Prostate gland (tissue), 2 donors: ENCODE measurements around the gene SEPTIN11. TPM values are rescaled to one million over a fixed set of nuclear protein-coding genes. Genes with fewer than 3 reads are reported as not detected.

Experiments
- DNase-seq: peaks from one replicate; pipeline ENCODE4 v3.0.0-alpha.2; 2019; ENCODE audit warnings: low spot score
- H3K27ac ChIP-seq, 2 donors: fragments of 200-600 bp; sonication (generic); 2 replicates each; pipeline ENCODE4 v1.5.1; 2017 to 2019
- H3K27me3 ChIP-seq: fragments of 200-600 bp; sonication (generic); replicated peaks from 2 replicates; pipeline ENCODE4 v1.5.1; 2019; ENCODE audit not compliant: insufficient read depth
- H3K36me3 ChIP-seq, 2 donors: fragments of 200-600 bp; sonication (generic); 1 replicate in 1 of 2; 2 replicates in 1 of 2; pipeline versions ENCODE4 v1.5.1 to v1.8.1; 2017 to 2019
- H3K4me1 ChIP-seq: fragments of 200-600 bp; sonication (generic); replicated peaks from 2 replicates; pipeline ENCODE4 v1.5.1; 2019
- H3K4me3 ChIP-seq, 2 donors: fragments of 200-600 bp; sonication (generic); 2 replicates each; pipeline ENCODE4 v1.5.1; 2017 to 2019
- H3K9me3 ChIP-seq: fragments of 200-600 bp; sonication (generic); 2 replicates; pipeline ENCODE4 v1.5.1; 2017
- POLR2A ChIP-seq: fragments of 450-650 bp; IDR thresholded peaks from one replicate; pipeline ENCODE4 v1.6.1; 2016; ENCODE audit warnings: antibody characterized with exemption, mild to moderate bottlenecking
- POLR2AphosphoS5 ChIP-seq: sonication (generic); formaldehyde crosslinking; IDR thresholded peaks from one replicate; pipeline ENCODE4 v1.6.1; 2017; ENCODE audit warnings: antibody characterized with exemption
- WGBS: methylation state at CpG from one replicate; pipeline ENCODE4 v1.1.5; 2018; 5-methylcytosine and 5-hydroxymethylcytosine counted together
- intact Hi-C: fragments of 100-400 bp; cut with DNase I; formaldehyde crosslinking; loops from one replicate; pipeline ENCODE4 v1.14.2; 2022
- total RNA-seq, 2 donors: library from RNA; depleted of rRNA; stranded (reverse); fragments of >200 nt; gene quantifications; one replicate each; pipeline ENCODE4 v1.1.0, GENCODE V29; 2016
- TF ChIP-seq, protein P1 (sequence below), 4 experiments: fragments of 200-600 bp in 2 of 4; fragments of 450-650 bp in 2 of 4; sonication (generic) in 2 of 4; IDR thresholded peaks; 1 replicate in 3 of 4; 2 replicates in 1 of 4; pipeline ENCODE4 v1.5.1; 2016 to 2019; ENCODE audit warnings: antibody characterized with exemption in 4 of 4, mild to moderate bottlenecking in 2 of 4, moderate library complexity in 2 of 4

SEPTIN11 gene
- total RNA-seq, 2 donors from 2014 or later = 19.4 to 39.1 TPM

DNA sequence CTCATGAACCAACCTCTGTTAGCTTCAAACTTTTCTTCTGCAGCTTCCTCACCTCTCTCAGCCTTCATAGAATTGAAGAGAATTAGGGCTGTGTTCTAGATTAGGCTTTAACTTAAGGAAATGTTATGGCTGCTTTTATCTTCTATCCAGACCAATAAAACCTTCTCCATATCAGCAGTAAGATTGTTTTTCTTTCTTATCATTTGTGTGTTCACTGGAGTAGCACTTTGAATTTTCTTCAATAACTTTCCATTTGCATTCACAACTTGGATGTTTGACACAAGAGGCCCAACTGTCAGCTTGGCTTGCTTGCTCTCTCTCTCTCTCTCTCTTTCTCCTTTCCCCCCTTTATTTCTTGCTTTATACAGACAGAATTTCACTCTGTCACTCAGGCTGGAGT lies 28.8 kb upstream of the SEPTIN11 start:
- Histone ChIP-seq H3K36me3 (no peaks in the 10 kb centered on the region), H3K4me1 (no peaks in the 10 kb centered on the region), H3K27ac (no peak overlapping the region), H3K9me3 (no peaks in the 10 kb centered on the region), H3K4me3 (no peak overlapping the region), H3K27me3 (no peaks in the 10 kb centered on the region)
- TF ChIP-seq POLR2A = no peak
- no peak for TF ChIP-seq POLR2AphosphoS5
- TF ChIP-seq, protein P1, sequence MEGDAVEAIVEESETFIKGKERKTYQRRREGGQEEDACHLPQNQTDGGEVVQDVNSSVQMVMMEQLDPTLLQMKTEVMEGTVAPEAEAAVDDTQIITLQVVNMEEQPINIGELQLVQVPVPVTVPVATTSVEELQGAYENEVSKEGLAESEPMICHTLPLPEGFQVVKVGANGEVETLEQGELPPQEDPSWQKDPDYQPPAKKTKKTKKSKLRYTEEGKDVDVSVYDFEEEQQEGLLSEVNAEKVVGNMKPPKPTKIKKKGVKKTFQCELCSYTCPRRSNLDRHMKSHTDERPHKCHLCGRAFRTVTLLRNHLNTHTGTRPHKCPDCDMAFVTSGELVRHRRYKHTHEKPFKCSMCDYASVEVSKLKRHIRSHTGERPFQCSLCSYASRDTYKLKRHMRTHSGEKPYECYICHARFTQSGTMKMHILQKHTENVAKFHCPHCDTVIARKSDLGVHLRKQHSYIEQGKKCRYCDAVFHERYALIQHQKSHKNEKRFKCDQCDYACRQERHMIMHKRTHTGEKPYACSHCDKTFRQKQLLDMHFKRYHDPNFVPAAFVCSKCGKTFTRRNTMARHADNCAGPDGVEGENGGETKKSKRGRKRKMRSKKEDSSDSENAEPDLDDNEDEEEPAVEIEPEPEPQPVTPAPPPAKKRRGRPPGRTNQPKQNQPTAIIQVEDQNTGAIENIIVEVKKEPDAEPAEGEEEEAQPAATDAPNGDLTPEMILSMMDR (IDR thresholded peaks at IDR 0.05) = no peak
- no peak for DNase-seq
- intact Hi-C loops = no loop called here

DNA sequence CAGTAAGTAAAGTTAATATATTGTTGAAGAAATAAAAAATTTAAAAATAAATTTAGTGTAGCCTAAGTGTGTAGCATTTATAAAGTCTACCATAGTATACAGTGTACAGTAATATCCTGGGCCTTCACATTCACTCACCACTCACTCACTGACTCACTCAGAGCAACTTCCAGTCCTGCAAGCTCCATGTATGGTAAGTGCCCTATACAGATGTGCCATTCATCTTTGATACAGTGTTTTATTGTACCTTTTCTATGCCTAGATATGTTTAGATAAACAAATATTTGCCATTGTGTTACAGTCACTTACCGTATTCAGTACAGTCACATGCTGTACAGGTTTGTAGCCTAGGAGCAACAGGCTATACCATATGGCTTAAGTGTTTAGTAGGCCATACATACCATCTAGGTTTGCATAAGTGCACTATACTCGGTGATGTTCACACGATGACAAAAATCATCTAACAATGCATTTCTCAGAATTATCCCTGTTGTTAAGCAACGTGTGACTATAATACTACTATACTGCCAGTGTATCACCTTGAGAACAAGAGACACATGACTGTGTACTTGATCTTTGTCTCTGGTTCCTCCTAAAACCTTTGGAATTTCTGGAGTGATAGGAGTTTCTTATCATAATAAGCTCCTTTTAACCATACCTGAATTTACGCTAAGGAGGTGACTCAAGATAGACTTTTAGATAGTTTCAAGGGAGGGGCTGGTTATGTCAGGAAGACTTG lies 25.8 kb upstream of the SEPTIN11 start:
- H3K27me3 ChIP-seq = no peaks in the 10 kb centered on the region
- no peak for DNase-seq
- intact Hi-C loops = no loop called here
- no peaks in the 10 kb centered on the region for H3K4me1 ChIP-seq
- no peaks in the 10 kb centered on the region for H3K9me3 ChIP-seq
- H3K27ac ChIP-seq = no peak overlapping the region
- TF ChIP-seq POLR2AphosphoS5 (no peak), POLR2A (no peak)
- TF ChIP-seq, protein P1 (IDR thresholded peaks at IDR 0.05) = no peak
- WGBS = 84% methylated on average over 5 of the region's 5 CpGs
- no peaks in the 10 kb centered on the region for H3K36me3 ChIP-seq
- H3K4me3 ChIP-seq = no peak overlapping the region

DNA sequence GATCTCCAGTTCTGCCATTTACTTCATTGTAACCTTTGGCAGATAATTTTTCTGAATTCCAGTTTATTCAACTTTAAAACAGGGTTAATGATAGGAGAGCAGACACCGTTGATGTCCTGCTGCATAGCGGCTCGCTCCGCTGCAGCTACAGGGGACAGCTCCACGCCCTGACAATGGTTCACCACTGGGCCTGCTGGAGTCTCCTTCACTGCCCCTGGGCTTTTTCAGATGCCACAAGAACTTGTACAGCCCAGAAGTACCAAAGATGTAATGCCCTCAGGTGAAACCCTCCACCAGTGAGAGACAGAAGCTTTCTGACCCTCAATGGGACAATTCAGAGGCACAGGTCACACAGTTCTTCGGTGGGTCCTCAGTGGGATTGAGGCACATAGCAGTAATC lies 22.7 kb upstream of the SEPTIN11 start:
- no peak for DNase-seq

DNA sequence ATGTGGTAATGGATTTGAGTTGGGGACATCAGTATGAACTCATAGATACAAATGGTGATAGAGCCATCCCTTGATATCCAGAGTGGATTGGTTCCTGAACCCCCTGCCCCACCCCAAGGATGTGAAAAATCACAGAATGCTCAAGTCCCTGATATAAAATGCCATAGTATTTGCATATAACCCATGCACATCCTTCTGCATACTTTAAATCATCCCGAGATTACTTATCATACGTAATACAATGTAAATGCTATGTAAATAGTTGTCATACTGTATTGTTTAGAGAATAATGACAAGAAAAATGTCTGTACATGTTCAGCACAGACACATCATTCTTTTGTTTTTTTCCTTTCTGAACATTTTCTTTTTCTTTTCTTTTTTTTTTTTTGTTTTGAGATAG lies 18.9 kb upstream of the SEPTIN11 start:
- intact Hi-C loops = no loop called here
- no peaks in the 10 kb centered on the region for H3K9me3 ChIP-seq
- DNase-seq = no peak
- no peak overlapping the region for H3K4me3 ChIP-seq
- WGBS = 64% methylated on average over 2 of the region's 2 CpGs
- no peak overlapping the region for H3K27ac ChIP-seq
- H3K4me1 ChIP-seq = no peaks in the 10 kb centered on the region
- no peaks in the 10 kb centered on the region for H3K36me3 ChIP-seq
- H3K27me3 ChIP-seq = no peaks in the 10 kb centered on the region
- TF ChIP-seq POLR2AphosphoS5 = no peak
- TF ChIP-seq, protein P1 (IDR thresholded peaks at IDR 0.05) = no peak
- no peak for TF ChIP-seq POLR2A

More for the DNA sequence above, 22.7 kb upstream of the SEPTIN11 start:
- Histone ChIP-seq H3K27ac (no peak overlapping the region), H3K9me3 (no peaks in the 10 kb centered on the region), H3K4me1 (no peaks in the 10 kb centered on the region), H3K4me3 (no peak overlapping the region), H3K27me3 (no peaks in the 10 kb centered on the region), H3K36me3 (no peaks in the 10 kb centered on the region)
- TF ChIP-seq POLR2A (no peak), POLR2AphosphoS5 (no peak)
- TF ChIP-seq, protein P1 (IDR thresholded peaks at IDR 0.05) = no peak
- intact Hi-C loops = no loop called here
- 92% methylated on average over 6 of the region's 6 CpGs for WGBS

DNA sequence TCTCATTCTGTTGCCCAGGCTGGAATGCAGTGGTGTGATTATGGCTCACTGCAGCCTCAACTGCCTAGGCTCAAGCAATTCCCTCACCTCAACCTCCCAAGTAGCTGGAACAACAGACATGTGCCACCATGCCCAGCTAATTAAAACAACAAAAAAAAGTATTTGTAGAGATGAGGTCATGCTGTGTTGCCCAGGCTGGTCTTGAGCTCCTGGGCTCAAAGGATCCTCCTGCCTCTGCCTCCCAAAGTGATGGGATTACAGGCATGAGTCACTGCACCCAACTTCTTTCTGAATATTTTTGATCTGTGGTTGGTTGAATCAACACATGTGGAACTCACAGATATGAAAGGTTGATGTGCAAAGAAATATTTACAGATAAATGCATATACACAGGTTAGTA lies 18.5 kb upstream of the SEPTIN11 start:
- no peaks in the 10 kb centered on the region for H3K4me1 ChIP-seq
- H3K9me3 ChIP-seq = no peaks in the 10 kb centered on the region
- H3K4me3 ChIP-seq = no peak overlapping the region
- intact Hi-C loops = no loop called here
- no peaks in the 10 kb centered on the region for H3K36me3 ChIP-seq
- TF ChIP-seq, protein P1 (IDR thresholded peaks at IDR 0.05) = no peak
- TF ChIP-seq POLR2AphosphoS5 = no peak
- TF ChIP-seq POLR2A = no peak
- no peak for DNase-seq
- H3K27me3 ChIP-seq = no peaks in the 10 kb centered on the region
- H3K27ac ChIP-seq = no peak overlapping the region
